Cerebellar nuclear complex (tissue), 1 donor: ENCODE measurements around the gene STMN3.
"Not testable (repeated sequence)": the region's sequence is repeated elsewhere in the genome, so short reads cannot be mapped to it uniquely, and the experiment has no call there.

Experiments
- DNase-seq, 2 experiments: peaks; one replicate each; lab custom pipeline; 2025; lab: John Stamatoyannopoulos, UW

Gene STMN3

DNA sequence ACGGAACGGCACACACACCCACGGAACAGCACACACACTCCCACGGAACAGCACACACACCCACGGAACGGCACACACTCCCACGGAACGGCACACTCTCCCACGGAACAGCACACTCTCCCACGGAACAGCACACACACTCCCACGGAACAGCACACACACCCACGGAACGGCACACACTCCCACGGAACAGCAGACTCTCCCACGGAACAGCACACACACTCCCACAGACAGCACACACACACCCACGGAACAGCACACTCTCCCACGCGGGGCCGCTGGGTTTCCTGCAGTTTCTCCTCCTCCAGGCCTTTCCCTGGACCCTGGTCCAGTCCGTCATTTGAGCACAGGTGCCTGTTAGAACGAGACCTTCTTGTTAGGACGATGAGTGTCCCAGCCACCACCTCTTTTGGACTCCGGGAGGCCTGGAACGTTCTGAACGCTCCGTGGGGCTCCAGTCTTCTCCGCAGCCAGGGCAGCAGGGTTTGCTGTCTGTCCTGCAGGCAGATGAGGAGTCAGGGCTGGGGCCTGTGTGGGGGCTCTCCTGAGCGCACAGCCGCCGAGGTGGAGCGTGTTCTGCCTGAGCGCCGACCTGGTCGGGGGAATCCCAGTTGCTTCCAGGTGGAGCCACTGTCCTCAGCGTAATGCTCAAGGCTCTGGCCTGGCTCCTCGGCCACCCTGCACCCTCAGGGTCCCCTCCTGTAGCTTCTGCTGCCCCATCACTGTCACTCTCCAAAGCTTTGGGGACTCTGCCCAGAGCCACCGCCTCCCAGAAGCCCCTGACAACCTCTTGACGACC is 25.6 kb upstream of the STMN3 start:
- DNase-seq = no peak

DNA sequence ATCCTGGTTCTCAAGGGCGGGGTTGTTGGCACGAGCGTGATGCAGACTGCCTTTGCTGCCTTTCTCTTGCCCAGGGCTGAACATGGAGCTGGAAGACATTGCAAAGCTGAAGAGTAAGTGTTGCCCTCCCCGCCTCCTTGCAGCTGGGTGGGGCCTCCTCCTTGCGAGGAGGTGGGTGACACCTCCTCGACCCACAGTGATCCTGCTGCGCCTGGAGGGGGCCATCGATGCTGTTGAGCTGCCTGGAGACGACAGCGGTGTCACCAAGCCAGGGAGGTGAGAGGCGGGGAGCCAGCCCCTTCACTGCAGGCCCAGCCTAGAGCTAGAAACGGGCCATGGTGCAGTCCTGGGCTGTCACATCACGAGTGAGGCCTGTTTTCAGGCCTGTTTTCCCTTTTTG is 24.8 kb upstream of the STMN3 start:
- DNase-seq = no peak

DNA sequence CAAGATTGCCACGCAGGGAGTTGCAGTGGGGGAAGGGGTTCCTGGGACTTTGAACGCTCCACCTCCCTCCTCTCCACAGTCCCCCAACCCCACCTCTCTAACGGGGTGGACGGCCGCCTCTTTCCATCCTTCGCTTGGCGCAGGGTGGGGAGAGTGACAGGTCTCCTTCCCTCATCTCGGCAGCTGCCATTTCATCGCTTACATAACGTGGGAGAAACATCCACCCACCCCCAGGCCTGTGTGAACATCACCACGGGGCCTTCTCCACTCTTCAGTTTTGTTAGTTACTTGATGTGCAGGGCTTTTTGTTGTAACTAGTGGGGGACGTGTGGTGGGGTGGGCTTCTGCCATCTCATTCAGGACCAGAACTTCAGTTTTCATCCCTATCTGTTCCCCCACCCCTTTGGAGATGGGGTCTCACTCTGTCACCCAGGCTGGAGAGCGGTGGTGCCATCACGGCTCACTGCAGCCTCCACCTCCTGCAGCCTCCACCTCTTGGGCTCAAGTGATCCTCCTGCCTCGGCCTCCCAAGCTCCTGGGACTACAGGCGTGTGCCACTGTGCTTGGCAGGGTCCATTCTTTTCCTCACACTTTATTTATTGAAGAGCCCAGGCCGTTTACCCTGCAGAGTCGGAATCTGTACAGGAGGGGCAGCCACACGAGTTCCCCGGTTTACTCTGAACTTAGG is 22.6 kb upstream of the STMN3 start:
- no peak for DNase-seq

- DNase-seq = no peak
These were observed 20.7 kb upstream of the STMN3 start for GRCh38 chr20:63673951-63674350.

GRCh38 chr20:63672666-63673065 is 19.4 kb upstream of the STMN3 start:
- DNase-seq = no peak

- DNase-seq = not testable (repeated sequence)
These were observed 18.5 kb upstream of the STMN3 start for GRCh38 chr20:63671695-63672094.

- DNase-seq = no peak
These were observed 15.1 kb upstream of the STMN3 start for GRCh38 chr20:63668351-63668750.

GRCh38 chr20:63667858-63668257 is 14.6 kb upstream of the STMN3 start:
- DNase-seq = no peak

GRCh38 chr20:63665708-63666107 is 12.5 kb upstream of the STMN3 start:
- DNase-seq = no peak

- peak; percentile 42 to 79 for DNase-seq
These were observed 11.8 kb upstream of the STMN3 start for GRCh38 chr20:63664861-63665594.

DNA sequence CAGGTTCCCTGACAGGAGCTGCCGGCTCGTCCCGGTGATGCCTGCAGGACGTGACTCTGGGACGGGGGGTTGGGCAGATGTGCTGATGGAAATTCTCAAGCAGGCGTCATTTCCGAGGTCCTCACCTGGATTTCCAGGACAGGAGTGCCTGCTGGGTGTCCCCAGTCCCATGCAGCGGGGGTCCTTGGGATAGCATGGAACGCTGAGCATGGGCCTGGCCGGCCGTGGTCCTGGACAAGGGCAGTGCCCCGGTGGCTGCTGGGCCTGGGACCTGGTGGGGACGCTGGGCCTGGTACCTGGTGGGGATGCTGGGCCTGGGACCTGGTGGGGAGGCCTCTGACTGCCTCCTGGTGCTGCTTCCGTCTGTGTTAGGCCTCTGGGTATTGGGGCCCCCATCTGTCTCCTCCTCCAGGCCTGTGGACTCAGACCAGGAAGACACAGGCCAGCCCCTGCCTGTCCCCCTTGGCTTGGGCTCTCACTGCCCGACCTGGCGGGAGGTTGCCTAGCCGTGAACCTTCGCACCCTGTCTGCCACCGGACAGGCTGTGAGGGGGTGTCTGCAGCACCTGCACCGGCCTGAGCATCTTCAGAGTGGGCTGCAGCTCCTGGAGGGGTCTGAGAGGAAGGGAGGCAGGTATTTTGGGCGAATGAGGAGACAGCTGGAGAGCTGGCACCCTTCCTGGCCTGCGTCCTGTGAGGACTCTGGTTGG is 11.1 kb upstream of the STMN3 start:
- no peak for DNase-seq

DNA sequence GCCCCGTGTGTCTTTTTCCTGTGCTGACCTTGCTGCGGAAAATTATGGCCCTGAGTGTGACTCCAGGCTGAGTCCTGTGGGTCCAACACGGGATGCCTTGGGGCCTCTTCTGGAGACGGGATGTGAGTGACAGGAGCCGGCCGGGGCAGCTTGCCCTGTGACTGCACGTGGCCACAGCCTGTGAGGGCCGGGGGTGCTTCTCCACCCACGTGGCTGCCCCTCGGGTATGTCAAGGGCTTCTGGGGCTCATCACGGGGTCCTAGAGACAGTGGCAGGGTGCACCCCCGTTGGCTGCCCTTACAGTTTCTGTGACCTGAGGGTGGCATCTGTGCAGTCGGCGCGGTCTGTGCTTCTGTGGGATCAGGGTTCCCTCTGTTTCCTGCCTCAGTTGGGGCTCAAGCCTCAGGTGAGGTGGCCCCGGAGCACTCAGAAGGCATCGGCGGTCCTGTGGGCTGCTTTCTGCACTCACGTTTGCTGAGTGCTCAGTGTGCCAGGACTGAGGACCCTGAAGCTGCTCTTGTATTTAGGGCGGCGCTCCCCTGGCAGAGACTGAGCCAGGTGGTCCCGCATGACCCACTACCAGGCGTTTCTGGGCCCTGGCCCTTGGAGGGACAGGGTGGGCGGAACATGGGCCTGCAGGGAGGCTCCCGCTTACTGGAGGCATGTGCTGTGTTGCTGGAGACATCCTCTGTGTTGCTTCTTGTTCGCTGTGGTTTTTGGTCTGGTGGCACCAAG is 10.3 kb upstream of the STMN3 start:
- DNase-seq = no peak

- DNase-seq = no peak
These were observed 9.6 kb upstream of the STMN3 start for GRCh38 chr20:63662813-63663189.

GRCh38 chr20:63661959-63662812 is 9.0 kb upstream of the STMN3 start:
- no peak for DNase-seq

- DNase-seq = no peak
These were observed 7.9 kb upstream of the STMN3 start for GRCh38 chr20:63661108-63661507.

DNA sequence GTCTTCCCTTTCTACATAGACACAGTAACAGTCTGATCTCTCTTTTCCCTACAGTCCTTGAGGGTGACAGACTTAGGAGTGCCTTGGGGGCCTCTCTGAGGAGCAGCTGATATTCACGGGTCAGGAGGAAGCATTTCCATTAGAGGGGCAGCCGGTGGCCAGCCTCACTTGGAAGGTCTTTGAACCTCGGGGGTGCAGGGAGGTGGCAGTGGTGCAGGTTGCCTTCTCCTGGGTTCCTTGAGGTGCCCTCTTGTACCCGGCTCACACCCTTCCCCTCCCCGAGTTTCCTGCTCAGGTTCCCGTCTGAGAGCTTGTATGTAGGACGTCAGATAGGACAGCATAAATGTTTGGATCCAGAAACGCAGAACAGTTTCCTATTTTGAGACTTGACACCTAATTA is 7.4 kb upstream of the STMN3 start:
- no peak for DNase-seq

GRCh38 chr20:63660174-63660573 is 7.0 kb upstream of the STMN3 start:
- not testable (repeated sequence) for DNase-seq

DNA sequence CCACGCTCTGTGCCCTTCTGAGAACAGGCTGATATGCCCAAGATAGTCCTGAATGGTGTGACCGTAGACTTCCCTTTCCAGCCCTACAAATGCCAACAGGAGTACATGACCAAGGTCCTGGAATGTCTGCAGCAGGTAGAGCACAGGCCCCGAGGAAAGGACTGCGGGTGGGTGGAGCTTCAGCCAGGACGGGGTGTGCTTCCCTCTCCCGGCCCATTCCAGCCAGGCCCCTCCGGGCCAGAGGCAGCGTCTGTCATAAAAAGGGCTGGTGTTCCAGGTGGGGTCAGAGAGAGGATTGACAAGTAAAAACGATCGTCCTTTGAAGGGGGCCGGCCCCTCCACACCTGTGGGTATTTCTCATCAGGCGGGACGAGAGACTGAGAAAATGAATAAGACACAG is 6.1 kb upstream of the STMN3 start:
- DNase-seq = no peak

- DNase-seq = no peak
These were observed 5.5 kb upstream of the STMN3 start for GRCh38 chr20:63658749-63659187.

GRCh38 chr20:63657937-63658748 is 4.9 kb upstream of the STMN3 start, which contains the start of gene RTEL1:
Gene RTEL1 (plus strand): TSS chr20:63658312. CDS start chr20:63659403, 1,091 bp downstream.
- peak in 1 of 2 experiments; percentile 60 for DNase-seq
